Measurements from ENCODE around the gene SALL4.
A peak's percentile ranks its signal among the peaks of the same experiment; 100 is the strongest.
"Not testable (repeated sequence)": the region's sequence is repeated elsewhere in the genome, so short reads cannot be mapped to it uniquely, and the experiment has no call there.

SALL4 gene

DNA sequence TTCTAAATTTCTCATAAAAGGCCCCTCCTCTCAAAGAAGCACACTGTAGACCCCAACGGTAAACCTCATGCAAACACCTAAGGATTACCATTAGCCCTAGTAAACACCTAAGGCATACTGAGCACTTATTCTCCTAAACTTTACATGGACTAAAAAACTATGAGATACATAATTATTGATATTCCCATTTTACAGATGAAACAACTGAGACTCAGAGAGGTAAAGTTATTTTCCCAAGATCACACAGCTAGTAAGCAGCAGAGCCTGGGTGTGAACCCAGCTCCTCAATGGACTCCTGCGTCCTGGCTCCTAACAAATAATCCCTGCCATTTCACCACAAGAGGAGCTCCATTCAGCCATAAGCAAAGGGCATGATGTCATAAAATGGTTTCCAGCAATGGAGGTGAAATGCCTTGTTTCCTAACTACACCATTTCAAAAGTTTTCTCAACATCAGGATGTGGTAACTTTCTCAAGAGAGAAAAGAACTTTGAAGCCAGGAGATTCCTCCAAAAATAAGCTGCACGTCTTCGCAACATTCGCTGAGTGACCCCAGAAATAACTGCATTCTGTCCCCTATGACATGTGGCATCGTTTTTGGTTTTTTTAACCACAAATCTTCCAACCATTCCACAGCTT is 38.2 kb downstream of the SALL4 start:
- no peaks in the 10 kb centered on the region for H3K36me3 ChIP-seq (ENCODE audit: insufficient read depth, insufficient read length, low read length)
- no peak for DNase-seq (ENCODE audit: low read depth, low spot score)
- TF ChIP-seq ZNF274 (IDR thresholded peaks at IDR 0.05; ENCODE audit: low read depth, low read length): no peak
- TF ChIP-seq SUZ12 (IDR thresholded peaks at IDR 0.05; ENCODE audit: extremely low read depth, insufficient read depth, insufficient read length): no peak
- no peak for TF ChIP-seq YY1 (IDR thresholded peaks at IDR 0.05; ENCODE audit: insufficient read depth, insufficient read length)
- peaks cover 15% of the 10 kb centered on the region for H3K27me3 ChIP-seq (ENCODE audit: insufficient read depth, insufficient read length)
- no peak overlapping the region for H3K4me3 ChIP-seq (ENCODE audit: insufficient read length, low read depth)
- H3K9ac ChIP-seq (ENCODE audit: insufficient read length, low read depth): no peak overlapping the region
- H3K9me3 ChIP-seq (ENCODE audit: insufficient read depth, low read length): no peaks in the 10 kb centered on the region
- peaks cover 5% of the 10 kb centered on the region for H3K4me1 ChIP-seq (ENCODE audit: insufficient read depth, insufficient read length)

DNA sequence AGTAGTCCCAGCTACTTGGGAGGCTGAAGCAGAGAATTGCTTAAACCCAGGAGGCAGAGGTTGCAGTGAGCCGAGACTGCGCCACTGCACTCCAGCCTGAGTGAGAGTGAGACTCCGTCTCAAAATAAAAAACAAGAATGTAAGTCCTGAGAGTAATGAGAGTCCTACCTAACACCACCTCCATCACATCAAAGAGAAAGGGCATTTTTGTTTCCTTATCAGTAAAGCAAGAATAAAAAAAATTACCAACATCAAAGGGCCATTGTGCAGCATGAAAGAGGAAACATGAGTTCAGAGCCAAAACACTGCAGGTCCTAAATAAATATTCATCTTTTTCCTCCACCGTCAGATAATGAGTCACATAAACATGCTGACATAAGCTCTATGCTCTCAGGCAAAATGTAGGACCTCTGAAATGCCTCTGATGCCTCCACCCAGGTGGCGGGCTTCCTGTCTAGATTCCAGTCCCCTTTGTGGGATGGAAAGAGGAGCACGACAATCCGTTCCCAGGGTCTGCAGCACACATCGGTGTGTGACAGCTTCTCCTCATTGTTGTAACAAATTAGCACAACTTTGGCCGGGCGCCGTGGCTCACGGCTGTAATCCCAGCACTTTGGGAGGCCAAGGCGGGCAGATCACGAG is 41.3 kb downstream of the SALL4 start:
- peak; percentile 55 for DNase-seq (ENCODE audit: low read depth, low spot score)
- no peak overlapping the region for H3K9ac ChIP-seq (ENCODE audit: insufficient read length, low read depth)

DNA sequence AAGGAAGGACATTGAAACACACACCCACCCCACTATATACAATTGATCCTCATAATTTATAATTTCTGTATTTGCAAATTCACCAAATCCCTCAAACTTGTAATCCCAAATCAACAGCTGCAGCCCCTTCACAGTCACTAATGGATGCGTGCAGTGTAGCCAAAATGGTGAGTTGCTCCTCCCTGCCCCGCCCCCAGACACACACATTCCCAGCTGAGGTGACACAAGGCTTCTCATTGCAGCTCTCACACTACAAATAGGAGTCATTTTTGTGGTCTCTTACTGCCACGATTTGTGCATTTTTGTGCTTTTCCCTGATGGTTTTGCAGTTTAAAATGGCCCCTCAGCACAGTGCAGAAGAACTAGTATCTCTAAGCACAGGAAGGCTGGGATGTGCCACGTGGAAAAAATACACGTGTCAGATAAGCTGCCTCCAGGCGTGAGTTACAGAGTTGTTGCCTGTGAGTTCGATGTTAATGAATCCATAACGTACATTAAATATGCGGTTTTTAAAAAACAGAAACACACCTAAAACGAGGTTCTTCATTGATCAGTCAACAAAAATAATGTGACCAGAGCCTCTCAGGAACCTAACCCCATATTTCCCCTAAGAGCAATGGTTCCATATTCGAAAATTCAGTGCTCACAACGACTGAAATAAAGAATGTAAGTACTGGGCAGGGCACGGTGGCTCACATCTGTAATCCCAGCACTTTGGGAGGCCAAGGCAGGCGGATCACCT is 42.4 kb downstream of the SALL4 start:
- peaks cover 3% of the 10 kb centered on the region for H3K4me1 ChIP-seq (ENCODE audit: insufficient read depth, insufficient read length)
- no peak overlapping the region for H3K4me3 ChIP-seq (ENCODE audit: insufficient read length, low read depth)
- TF ChIP-seq SUZ12 (IDR thresholded peaks at IDR 0.05; ENCODE audit: extremely low read depth, insufficient read depth, insufficient read length) (no peak), YY1 (IDR thresholded peaks at IDR 0.05; ENCODE audit: insufficient read depth, insufficient read length) (no peak), ZNF274 (IDR thresholded peaks at IDR 0.05; ENCODE audit: low read depth, low read length) (no peak)
- DNase-seq (ENCODE audit: low read depth, low spot score): no peak
- H3K9ac ChIP-seq (ENCODE audit: insufficient read length, low read depth): no peak overlapping the region
- no peaks in the 10 kb centered on the region for H3K36me3 ChIP-seq (ENCODE audit: insufficient read depth, insufficient read length, low read length)
- no peaks in the 10 kb centered on the region for H3K9me3 ChIP-seq (ENCODE audit: insufficient read depth, low read length)
- no peaks in the 10 kb centered on the region for H3K27me3 ChIP-seq (ENCODE audit: insufficient read depth, insufficient read length)

More for the DNA sequence above, 41.3 kb downstream of the SALL4 start:
- Histone ChIP-seq H3K36me3 (ENCODE audit: insufficient read depth, insufficient read length, low read length) (no peaks in the 10 kb centered on the region), H3K27me3 (ENCODE audit: insufficient read depth, insufficient read length) (no peaks in the 10 kb centered on the region), H3K4me1 (ENCODE audit: insufficient read depth, insufficient read length) (peaks cover 3% of the 10 kb centered on the region), H3K4me3 (ENCODE audit: insufficient read length, low read depth) (no peak overlapping the region), H3K9me3 (ENCODE audit: insufficient read depth, low read length) (no peaks in the 10 kb centered on the region)
- TF ChIP-seq ZNF274 (IDR thresholded peaks at IDR 0.05; ENCODE audit: low read depth, low read length) (no peak), SUZ12 (IDR thresholded peaks at IDR 0.05; ENCODE audit: extremely low read depth, insufficient read depth, insufficient read length) (no peak), YY1 (IDR thresholded peaks at IDR 0.05; ENCODE audit: insufficient read depth, insufficient read length) (no peak)

DNA sequence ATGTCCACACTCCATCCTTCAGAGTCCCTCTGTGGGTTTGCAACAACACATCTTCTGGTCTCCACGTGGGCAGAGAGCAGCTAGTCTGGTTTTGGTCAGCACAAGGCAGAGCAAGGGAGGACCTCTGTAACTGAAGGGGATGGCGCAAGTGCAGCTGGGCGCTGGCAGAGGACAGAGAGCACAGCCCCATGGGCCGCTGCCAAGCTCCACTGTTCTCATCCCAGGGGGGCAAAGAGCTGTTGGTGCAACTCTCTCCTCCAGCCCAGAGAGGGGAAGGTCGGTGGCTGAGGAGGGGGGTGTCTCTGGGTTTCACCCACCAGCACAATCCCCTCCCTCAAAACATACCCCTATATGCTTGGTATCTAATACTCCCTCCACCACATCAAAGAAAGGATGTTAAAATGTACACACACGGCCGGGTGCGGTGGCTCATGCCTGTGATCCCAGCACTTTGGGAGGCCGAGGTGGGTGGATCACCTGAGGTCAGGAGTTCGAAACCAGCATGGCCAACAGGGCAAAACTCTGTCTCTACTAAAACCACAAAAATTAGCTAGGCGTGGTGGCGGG is 43.3 kb downstream of the SALL4 start:
- H3K27me3 ChIP-seq (ENCODE audit: insufficient read depth, insufficient read length): no peaks in the 10 kb centered on the region
- H3K9ac ChIP-seq (ENCODE audit: insufficient read length, low read depth): no peak overlapping the region
- H3K9me3 ChIP-seq (ENCODE audit: insufficient read depth, low read length): no peaks in the 10 kb centered on the region
- TF ChIP-seq YY1 (IDR thresholded peaks at IDR 0.05; ENCODE audit: insufficient read depth, insufficient read length): no peak
- TF ChIP-seq SUZ12 (IDR thresholded peaks at IDR 0.05; ENCODE audit: extremely low read depth, insufficient read depth, insufficient read length): no peak
- TF ChIP-seq ZNF274 (IDR thresholded peaks at IDR 0.05; ENCODE audit: low read depth, low read length): no peak
- H3K36me3 ChIP-seq (ENCODE audit: insufficient read depth, insufficient read length, low read length): no peaks in the 10 kb centered on the region
- DNase-seq (ENCODE audit: low read depth, low spot score): no peak
- H3K4me3 ChIP-seq (ENCODE audit: insufficient read length, low read depth): no peak overlapping the region
- H3K4me1 ChIP-seq (ENCODE audit: insufficient read depth, insufficient read length): peaks cover 3% of the 10 kb centered on the region

DNA sequence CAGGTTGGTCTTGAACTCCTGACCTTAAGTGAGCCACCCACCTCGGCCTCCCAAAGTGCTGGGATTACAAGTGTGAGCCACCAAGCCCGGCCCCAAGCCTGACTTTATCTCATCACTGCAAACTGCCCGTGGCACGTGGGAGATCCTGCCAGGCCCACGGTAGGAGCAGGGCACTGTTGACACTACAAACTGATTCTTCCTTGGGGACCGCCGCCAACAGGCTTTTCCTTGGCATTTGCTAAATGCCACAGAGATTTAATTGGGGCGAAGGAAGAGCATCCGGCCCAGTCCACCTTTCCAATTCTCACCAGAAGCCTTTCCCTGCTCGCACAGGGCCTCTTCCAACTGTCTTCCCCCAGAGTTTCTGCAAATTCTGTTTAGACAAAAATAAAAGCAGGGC is 45.1 kb downstream of the SALL4 start:
- no peaks in the 10 kb centered on the region for H3K36me3 ChIP-seq (ENCODE audit: insufficient read depth, insufficient read length, low read length)
- DNase-seq (ENCODE audit: low read depth, low spot score): no peak

DNA sequence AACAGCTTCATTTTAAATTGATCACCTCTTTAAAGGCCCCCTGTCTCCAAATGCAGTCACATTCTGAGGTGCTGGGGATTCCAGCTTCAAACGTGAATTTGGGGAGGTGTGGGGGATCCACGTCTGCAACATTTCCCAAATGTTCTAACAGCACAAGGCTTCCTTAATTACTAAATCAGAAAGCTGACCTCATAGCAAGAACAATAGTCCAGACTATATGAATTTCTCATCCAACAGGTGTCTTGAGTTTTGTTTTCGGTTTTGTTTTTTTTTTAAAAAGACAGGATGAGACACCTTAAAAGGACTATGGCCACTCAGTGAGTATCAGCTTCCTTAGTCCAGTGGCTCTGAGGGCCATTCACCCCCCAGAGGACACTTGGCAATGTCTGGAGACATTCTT is 45.7 kb downstream of the SALL4 start:
- peaks cover 3% of the 10 kb centered on the region for H3K4me1 ChIP-seq (ENCODE audit: insufficient read depth, insufficient read length)
- TF ChIP-seq YY1 (IDR thresholded peaks at IDR 0.05; ENCODE audit: insufficient read depth, insufficient read length): no peak
- no peak for TF ChIP-seq ZNF274 (IDR thresholded peaks at IDR 0.05; ENCODE audit: low read depth, low read length)
- TF ChIP-seq SUZ12 (IDR thresholded peaks at IDR 0.05; ENCODE audit: extremely low read depth, insufficient read depth, insufficient read length): no peak

More for the DNA sequence above, 45.1 kb downstream of the SALL4 start:
- Histone ChIP-seq H3K27me3 (ENCODE audit: insufficient read depth, insufficient read length) (no peaks in the 10 kb centered on the region), H3K9me3 (ENCODE audit: insufficient read depth, low read length) (no peaks in the 10 kb centered on the region), H3K9ac (ENCODE audit: insufficient read length, low read depth) (no peak overlapping the region), H3K4me3 (ENCODE audit: insufficient read length, low read depth) (no peak overlapping the region), H3K4me1 (ENCODE audit: insufficient read depth, insufficient read length) (peaks cover 3% of the 10 kb centered on the region)
- TF ChIP-seq SUZ12 (IDR thresholded peaks at IDR 0.05; ENCODE audit: extremely low read depth, insufficient read depth, insufficient read length) (no peak), ZNF274 (IDR thresholded peaks at IDR 0.05; ENCODE audit: low read depth, low read length) (no peak), YY1 (IDR thresholded peaks at IDR 0.05; ENCODE audit: insufficient read depth, insufficient read length) (no peak)

DNA sequence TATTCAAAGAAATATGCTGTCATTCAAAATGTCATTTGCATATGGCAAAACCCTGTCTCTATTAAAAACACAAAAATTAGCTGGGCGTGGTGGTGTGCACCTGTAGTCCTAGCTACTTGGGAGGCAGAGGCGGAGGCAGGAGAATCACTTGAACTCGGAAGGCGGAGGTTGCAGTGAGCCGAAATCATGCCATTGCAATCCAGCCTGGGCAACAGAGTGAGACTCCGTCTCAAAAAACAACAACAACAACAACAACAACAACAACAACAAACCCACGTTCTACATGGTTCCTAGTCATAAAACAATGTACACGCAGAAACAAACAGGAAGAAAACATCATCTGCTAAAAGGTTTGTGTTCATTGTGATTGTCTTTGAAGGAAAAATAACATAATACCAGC is 49.1 kb downstream of the SALL4 start:
- H3K27me3 ChIP-seq (ENCODE audit: insufficient read depth, insufficient read length); H3K4me3 ChIP-seq (ENCODE audit: insufficient read length, low read depth); H3K36me3 ChIP-seq (ENCODE audit: insufficient read depth, insufficient read length, low read length); H3K9me3 ChIP-seq (ENCODE audit: insufficient read depth, low read length); H3K9ac ChIP-seq (ENCODE audit: insufficient read length, low read depth); H3K4me1 ChIP-seq (ENCODE audit: insufficient read depth, insufficient read length); DNase-seq (ENCODE audit: low read depth, low spot score): not testable (repeated sequence)

More for the DNA sequence above, 45.7 kb downstream of the SALL4 start:
- no peak overlapping the region for H3K9ac ChIP-seq (ENCODE audit: insufficient read length, low read depth)
- no peak for DNase-seq (ENCODE audit: low read depth, low spot score)
- no peaks in the 10 kb centered on the region for H3K27me3 ChIP-seq (ENCODE audit: insufficient read depth, insufficient read length)
- no peaks in the 10 kb centered on the region for H3K9me3 ChIP-seq (ENCODE audit: insufficient read depth, low read length)
- H3K4me3 ChIP-seq (ENCODE audit: insufficient read length, low read depth): no peak overlapping the region
- no peaks in the 10 kb centered on the region for H3K36me3 ChIP-seq (ENCODE audit: insufficient read depth, insufficient read length, low read length)

All from NT2/D1 (cell line).